HCT116 (cell line): ENCODE data around the gene KAZN. TPM values are rescaled to one million over a fixed set of nuclear protein-coding genes. Genes with fewer than 3 reads are reported as not detected.

Experiments
- ATAC-seq: fragments of 200-7000 bp; cut with Tn5 transposase; 2 replicates; pipeline ENCODE4 v1.9.1; 2020; ENCODE audit warnings: mild to moderate bottlenecking, moderate library complexity
- BruUV-seq: library from RNA; stranded (reverse); fragments of 400-500 nt; replicated peaks from 2 replicates; lab custom pipeline; 2021; lab: Mats Ljungman, UMichigan
- CTCF ChIA-PET: fragments of 300-600 bp; sonication (Branson Sonifier 250); formaldehyde crosslinking; loops from one replicate; lab custom pipeline; 2021; ENCODE audit warnings: antibody characterized with exemption; lab: Charles Lee
- POLR2A ChIA-PET: fragments of 300-600, 350-600 bp; sonication (Branson Sonifier 250); formaldehyde crosslinking; loops from one replicate; lab custom pipeline; 2021; ENCODE audit warnings: antibody characterized with exemption; lab: Charles Lee
- RAD21 ChIA-PET, 2 experiments: fragments of 300-600 bp; sonication (Branson Sonifier 250); formaldehyde crosslinking; loops; one replicate each; lab custom pipeline; 2023; ENCODE audit warnings: low total read pairs in 2 of 2; ENCODE audit not compliant: uncharacterized antibody in 2 of 2, unreplicated experiment in 2 of 2, low non-redundant PET in 1 of 2; lab: Charles Lee
- DNase-seq: peaks from one replicate; pipeline ENCODE4 v3.0.0-alpha.2; 2010; ENCODE audit warnings: low read depth, low spot score
- H2AFZ ChIP-seq: fragments of 200-600 bp; shearing (Covaris generic), sonication (generic); 2 replicates; pipeline ENCODE4 v1.6.1; 2017; ENCODE audit warnings: low read depth, mixed run types, mixed read lengths, antibody characterized with exemption, low read length; ENCODE audit not compliant: poor library complexity, severe bottlenecking
- H3K27ac ChIP-seq: 2 replicates; pipeline ENCODE4 v1.5.1; 2012; ENCODE audit warnings: low read depth, low read length
- H3K27me3 ChIP-seq: fragments of 200-600 bp; sonication (generic); 2 replicates; pipeline ENCODE4 v1.6.1; 2016; ENCODE audit warnings: mixed run types, low read length, mixed read lengths; ENCODE audit not compliant: insufficient read depth
- H3K36me3 ChIP-seq, 2 experiments: fragments of 200-500 bp in 1 of 2; fragments of 200-600 bp in 1 of 2; sonication (Bioruptor generic) in 1 of 2; sonication (generic) in 1 of 2; 2 replicates each; pipeline versions ENCODE4 v1.5.1 to v1.6.1; 2014 to 2016; ENCODE audit warnings: low read length in 2 of 2, inconsistent platforms in 1 of 2, mixed read lengths in 1 of 2, mixed run types in 1 of 2; ENCODE audit not compliant: insufficient read depth in 2 of 2, control insufficient read depth in 1 of 2
- H3K4me1 ChIP-seq, 2 experiments: fragments of 200-600 bp in 1 of 2; sonication (generic) in 1 of 2; 2 replicates each; pipeline versions ENCODE4 v1.5.1 to v1.6.1; 2012 to 2017; ENCODE audit warnings: low read length in 2 of 2, inconsistent platforms in 1 of 2, mild to moderate bottlenecking in 1 of 2, mixed read lengths in 1 of 2, mixed run types in 1 of 2, moderate library complexity in 1 of 2; ENCODE audit not compliant: insufficient read depth in 2 of 2, control insufficient read depth in 1 of 2
- H3K4me2 ChIP-seq: fragments of 200-600 bp; sonication (generic); 2 replicates; pipeline ENCODE4 v1.6.1; 2017; ENCODE audit warnings: mixed run types, low read length, mixed read lengths
- H3K4me3 ChIP-seq, 2 experiments: fragments of 200-600 bp in 1 of 2; sonication (generic) in 1 of 2; replicated peaks in 1 of 2; 2 replicates each; pipeline ENCODE4 v1.5.1; 2011 to 2016; ENCODE audit warnings: low read length in 2 of 2, control low read depth in 1 of 2, low read depth in 1 of 2, mild to moderate bottlenecking in 1 of 2, mixed read lengths in 1 of 2, mixed run types in 1 of 2
- H3K79me2 ChIP-seq: fragments of 200-600 bp; sonication (generic); 2 replicates; pipeline ENCODE4 v1.6.1; 2017; ENCODE audit warnings: mild to moderate bottlenecking, mixed run types, low read length, moderate library complexity, mixed read lengths; ENCODE audit not compliant: insufficient read depth
- H3K9ac ChIP-seq: fragments of 200-600 bp; sonication (generic); 2 replicates; pipeline ENCODE4 v1.6.1; 2016; ENCODE audit warnings: low read length, mixed read lengths
- H3K9me2 ChIP-seq: fragments of 200-600 bp; sonication (generic), shearing (Covaris generic); 2 replicates; pipeline ENCODE4 v1.6.1; 2017; ENCODE audit warnings: mixed run types, mild to moderate bottlenecking, moderate library complexity; ENCODE audit not compliant: insufficient read depth
- H3K9me3 ChIP-seq, 2 experiments: fragments of 200-500 bp in 1 of 2; fragments of 200-600 bp in 1 of 2; sonication (Bioruptor generic) in 1 of 2; sonication (generic) in 1 of 2; 2 replicates each; pipeline ENCODE4 v1.6.1; 2014 to 2017; ENCODE audit warnings: low read length in 2 of 2, mixed read lengths in 2 of 2, inconsistent platforms in 1 of 2, low read depth in 1 of 2, mild to moderate bottlenecking in 1 of 2, mixed run types in 1 of 2, moderate library complexity in 1 of 2; ENCODE audit not compliant: control insufficient read depth in 1 of 2, insufficient read depth in 1 of 2
- H4K20me1 ChIP-seq: fragments of 200-600 bp; sonication (generic), shearing (Covaris generic); 2 replicates; pipeline ENCODE4 v1.6.1; 2017; ENCODE audit warnings: mixed run types, mild to moderate bottlenecking, moderate library complexity; ENCODE audit not compliant: insufficient read depth
- CBX3 ChIP-seq: IDR thresholded peaks from 2 replicates; pipeline ENCODE4 v1.6.1; 2012; ENCODE audit warnings: low read depth
- EZH2phosphoT487 ChIP-seq: fragments of 200-600 bp; IDR thresholded peaks from 2 replicates; pipeline ENCODE4 v1.6.1; 2018; ENCODE audit warnings: antibody characterized with exemption, borderline replicate concordance
- FOSL1 ChIP-seq: IDR thresholded peaks from 2 replicates; pipeline ENCODE4 v1.6.1; 2012; ENCODE audit warnings: low read depth
- JUND ChIP-seq: IDR thresholded peaks from 2 replicates; pipeline ENCODE4 v1.6.1; 2012
- POLR2A ChIP-seq: IDR thresholded peaks from 2 replicates; pipeline ENCODE4 v1.7.0; 2011; ENCODE audit warnings: borderline replicate concordance; ENCODE audit not compliant: insufficient read depth, insufficient read length; ENCODE audit errors: extremely low read depth
- POLR2AphosphoS5 ChIP-seq: IDR thresholded peaks from 2 replicates; pipeline ENCODE4 v1.6.1; 2011; ENCODE audit warnings: mild to moderate bottlenecking, low read depth, low read length, moderate library complexity
- RAD21 ChIP-seq: IDR thresholded peaks from 2 replicates; pipeline ENCODE4 v1.6.1; 2012; ENCODE audit warnings: low read depth, mild to moderate bottlenecking
- SIN3A ChIP-seq: IDR thresholded peaks from 2 replicates; pipeline ENCODE4 v1.6.1; 2012; ENCODE audit warnings: low read depth
- SRF ChIP-seq: IDR thresholded peaks from 2 replicates; pipeline ENCODE4 v1.6.1; 2012; ENCODE audit warnings: low read depth
- TCF7L2 ChIP-seq: IDR thresholded peaks from 2 replicates; pipeline ENCODE4 v1.7.0; 2011; ENCODE audit warnings: borderline replicate concordance, inconsistent platforms; ENCODE audit not compliant: insufficient read depth, insufficient read length; ENCODE audit errors: extremely low read depth
- YY1 ChIP-seq: IDR thresholded peaks from 2 replicates; pipeline ENCODE4 v1.6.1; 2011; ENCODE audit warnings: low read length, low read depth, moderate library complexity, mild to moderate bottlenecking; ENCODE audit not compliant: insufficient replicate concordance; ENCODE audit errors: extremely low read depth
- ZFX ChIP-seq: fragments of 450-650 bp; IDR thresholded peaks from 2 replicates; pipeline ENCODE4 v1.6.1; 2017
- intact Hi-C: fragments of 100-400 bp; cut with micrococcal nuclease; formaldehyde crosslinking; loops from 2 replicates; pipeline ENCODE4 v1.10.0; 2022
- total RNA-seq: library from RNA; stranded (reverse); gene quantifications from one replicate; pipeline ENCODE4 v1.2.1, GENCODE V29; 2021; ENCODE audit not compliant: unreplicated experiment
- TF ChIP-seq, protein P1 (sequence below), 3 experiments: fragments of 200-600 bp in 1 of 3; sonication (generic) in 1 of 3; IDR thresholded peaks in 2 of 3; conservative IDR thresholded peaks in 1 of 3; 2 replicates each; pipeline ENCODE4 v1.5.1; 2012 to 2017; ENCODE audit warnings: low read depth in 2 of 3, low read length in 2 of 3, antibody characterized with exemption in 1 of 3, borderline replicate concordance in 1 of 3, control low read depth in 1 of 3, mild to moderate bottlenecking in 1 of 3, mixed read lengths in 1 of 3, mixed run types in 1 of 3, moderate library complexity in 1 of 3; ENCODE audit not compliant: insufficient read depth in 1 of 3
- TF ChIP-seq, protein P2 (sequence below): IDR thresholded peaks from 2 replicates; pipeline ENCODE4 v1.6.1; 2012
- TF ChIP-seq, protein P3 (sequence below): IDR thresholded peaks from 2 replicates; pipeline ENCODE4 v1.6.1; 2011; ENCODE audit warnings: mild to moderate bottlenecking, low read length, moderate library complexity; ENCODE audit not compliant: insufficient replicate concordance; ENCODE audit errors: extremely low read depth

The KAZN gene
- total RNA-seq, 1 experiment from 2014 or later, result 13.4 TPM

DNA sequence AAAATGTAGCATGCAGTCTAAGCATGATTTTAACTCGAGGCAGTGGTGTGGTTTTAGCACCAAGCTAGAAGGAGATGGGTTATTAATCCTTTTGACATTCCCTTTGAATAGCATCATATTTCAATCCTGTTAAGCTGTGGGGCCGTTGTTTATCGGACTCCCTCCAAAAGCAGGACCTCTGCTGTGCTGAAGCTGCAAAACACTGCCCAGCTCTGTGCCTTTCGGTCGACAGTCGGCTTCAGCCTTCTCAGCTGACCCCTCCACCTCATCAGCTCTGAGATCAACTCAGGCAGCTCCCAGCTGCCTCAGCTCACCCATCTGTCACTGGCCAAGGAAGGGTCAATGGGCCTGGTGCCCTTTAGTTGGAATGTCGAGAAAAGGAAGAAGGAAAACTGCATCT lies 95.5 kb downstream of the KAZN start:
- Histone ChIP-seq H4K20me1 (no peaks in the 10 kb centered on the region), H3K36me3 (no peaks in the 10 kb centered on the region), H3K27me3 (peaks cover 70% of the 10 kb centered on the region), H3K27ac (no peak overlapping the region), H3K9ac (no peak overlapping the region), H3K4me1 (no peaks in the 10 kb centered on the region), H3K9me2 (no peaks in the 10 kb centered on the region), H3K4me3 (no peak overlapping the region), H3K4me2 (no peak overlapping the region), H2AFZ (no peak overlapping the region), H3K79me2 (no peaks in the 10 kb centered on the region), H3K9me3 (no peaks in the 10 kb centered on the region)
- no peak for DNase-seq
- no TSS peak for BruUV-seq
- CTCF ChIA-PET, result no interaction called here
- ATAC-seq, result no peak
- POLR2A ChIA-PET, result no interaction called here
- RAD21 ChIA-PET, result no interaction called here
- no peak for TF ChIP-seq ZFX
- no peak for TF ChIP-seq FOSL1
- TF ChIP-seq, protein P1, sequence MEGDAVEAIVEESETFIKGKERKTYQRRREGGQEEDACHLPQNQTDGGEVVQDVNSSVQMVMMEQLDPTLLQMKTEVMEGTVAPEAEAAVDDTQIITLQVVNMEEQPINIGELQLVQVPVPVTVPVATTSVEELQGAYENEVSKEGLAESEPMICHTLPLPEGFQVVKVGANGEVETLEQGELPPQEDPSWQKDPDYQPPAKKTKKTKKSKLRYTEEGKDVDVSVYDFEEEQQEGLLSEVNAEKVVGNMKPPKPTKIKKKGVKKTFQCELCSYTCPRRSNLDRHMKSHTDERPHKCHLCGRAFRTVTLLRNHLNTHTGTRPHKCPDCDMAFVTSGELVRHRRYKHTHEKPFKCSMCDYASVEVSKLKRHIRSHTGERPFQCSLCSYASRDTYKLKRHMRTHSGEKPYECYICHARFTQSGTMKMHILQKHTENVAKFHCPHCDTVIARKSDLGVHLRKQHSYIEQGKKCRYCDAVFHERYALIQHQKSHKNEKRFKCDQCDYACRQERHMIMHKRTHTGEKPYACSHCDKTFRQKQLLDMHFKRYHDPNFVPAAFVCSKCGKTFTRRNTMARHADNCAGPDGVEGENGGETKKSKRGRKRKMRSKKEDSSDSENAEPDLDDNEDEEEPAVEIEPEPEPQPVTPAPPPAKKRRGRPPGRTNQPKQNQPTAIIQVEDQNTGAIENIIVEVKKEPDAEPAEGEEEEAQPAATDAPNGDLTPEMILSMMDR (IDR thresholded peaks at IDR 0.05 in 2 of 3, conservative IDR thresholded peaks at IDR 0.05 in 1 of 3; ENCODE audit: borderline replicate concordance in 1 of 3, insufficient read depth in 1 of 3, low read depth in 2 of 3, low read length in 2 of 3), result no peak
- intact Hi-C loops, result no loop called here

DNA sequence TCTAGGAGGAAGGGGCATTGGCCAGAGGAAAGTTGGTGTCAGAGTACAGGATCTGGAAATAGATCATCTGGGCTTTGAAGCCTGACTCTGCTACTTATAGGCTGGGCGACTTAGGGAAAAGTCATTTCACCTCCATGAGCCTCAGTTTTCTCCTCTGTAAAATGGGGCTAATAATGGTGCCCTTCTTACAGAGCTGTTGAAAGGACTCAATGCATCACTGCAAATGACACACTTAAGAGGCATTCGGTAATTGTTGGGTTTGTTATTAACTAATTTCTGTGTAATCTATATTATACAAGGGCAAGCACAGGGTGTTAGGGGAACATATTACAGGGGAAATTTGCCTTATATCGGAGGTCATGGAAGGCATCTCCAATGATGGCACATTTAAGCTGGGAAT lies 96.1 kb downstream of the KAZN start:
- no peak overlapping the region for H2AFZ ChIP-seq
- no peak overlapping the region for H3K4me2 ChIP-seq
- H3K36me3 ChIP-seq, result no peaks in the 10 kb centered on the region
- ATAC-seq (no peak), DNase-seq (no peak)
- no peak overlapping the region for H3K9ac ChIP-seq
- intact Hi-C loops, result no loop called here
- no peak overlapping the region for H3K27ac ChIP-seq
- H4K20me1 ChIP-seq, result no peaks in the 10 kb centered on the region
- no peaks in the 10 kb centered on the region for H3K4me1 ChIP-seq
- POLR2A ChIA-PET, result no interaction called here
- no peaks in the 10 kb centered on the region for H3K9me2 ChIP-seq
- CTCF ChIA-PET, result no interaction called here
- no peak overlapping the region for H3K4me3 ChIP-seq
- no peaks in the 10 kb centered on the region for H3K79me2 ChIP-seq
- RAD21 ChIA-PET, result no interaction called here
- peaks cover 71% of the 10 kb centered on the region for H3K27me3 ChIP-seq
- BruUV-seq, result no TSS peak
- H3K9me3 ChIP-seq, result no peaks in the 10 kb centered on the region
- TF ChIP-seq, protein P1 (IDR thresholded peaks at IDR 0.05 in 2 of 3, conservative IDR thresholded peaks at IDR 0.05 in 1 of 3; ENCODE audit: borderline replicate concordance in 1 of 3, insufficient read depth in 1 of 3, low read depth in 2 of 3, low read length in 2 of 3), result no peak
- TF ChIP-seq, protein P2, sequence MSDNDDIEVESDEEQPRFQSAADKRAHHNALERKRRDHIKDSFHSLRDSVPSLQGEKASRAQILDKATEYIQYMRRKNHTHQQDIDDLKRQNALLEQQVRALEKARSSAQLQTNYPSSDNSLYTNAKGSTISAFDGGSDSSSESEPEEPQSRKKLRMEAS, result no peak
- TF ChIP-seq YY1, result no peak
- no peak for TF ChIP-seq POLR2A
- no peak for TF ChIP-seq TCF7L2
- no peak for TF ChIP-seq RAD21
- TF ChIP-seq SRF, result no peak
- TF ChIP-seq EZH2phosphoT487, result no peak
- TF ChIP-seq SIN3A, result no peak
- no peak for TF ChIP-seq CBX3
- TF ChIP-seq, protein P3, sequence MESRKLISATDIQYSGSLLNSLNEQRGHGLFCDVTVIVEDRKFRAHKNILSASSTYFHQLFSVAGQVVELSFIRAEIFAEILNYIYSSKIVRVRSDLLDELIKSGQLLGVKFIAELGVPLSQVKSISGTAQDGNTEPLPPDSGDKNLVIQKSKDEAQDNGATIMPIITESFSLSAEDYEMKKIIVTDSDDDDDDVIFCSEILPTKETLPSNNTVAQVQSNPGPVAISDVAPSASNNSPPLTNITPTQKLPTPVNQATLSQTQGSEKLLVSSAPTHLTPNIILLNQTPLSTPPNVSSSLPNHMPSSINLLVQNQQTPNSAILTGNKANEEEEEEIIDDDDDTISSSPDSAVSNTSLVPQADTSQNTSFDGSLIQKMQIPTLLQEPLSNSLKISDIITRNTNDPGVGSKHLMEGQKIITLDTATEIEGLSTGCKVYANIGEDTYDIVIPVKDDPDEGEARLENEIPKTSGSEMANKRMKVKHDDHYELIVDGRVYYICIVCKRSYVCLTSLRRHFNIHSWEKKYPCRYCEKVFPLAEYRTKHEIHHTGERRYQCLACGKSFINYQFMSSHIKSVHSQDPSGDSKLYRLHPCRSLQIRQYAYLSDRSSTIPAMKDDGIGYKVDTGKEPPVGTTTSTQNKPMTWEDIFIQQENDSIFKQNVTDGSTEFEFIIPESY, result no peak
- no peak for TF ChIP-seq POLR2AphosphoS5
- TF ChIP-seq JUND, result no peak
